Measurements from ENCODE around the gene OSER1.

GRCh38 chr20:44210406-44211176, at the start of gene OSER1:
- no peak for TF ChIP-seq CTCF (conservative IDR thresholded peaks at IDR 0.05 in 1 of 2, IDR thresholded peaks at IDR 0.05 in 1 of 2; ENCODE audit: low read depth in 1 of 2, low read length in 2 of 2)
- TF ChIP-seq EZH2 (IDR thresholded peaks at IDR 0.05; ENCODE audit: low read length, missing control alignments), result no peak
